NT2/D1 (cell line): ENCODE data around the gene AEBP1.

Experiments used
- DNase-seq: peaks from one replicate; pipeline ENCODE4 v3.0.0-alpha.2; 2011; ENCODE audit warnings: low read depth, low spot score
- H3K27me3 ChIP-seq: 2 replicates; pipeline ENCODE4 v1.6.0; 2011; ENCODE audit warnings: mild to moderate bottlenecking; ENCODE audit not compliant: insufficient read length, insufficient read depth
- H3K36me3 ChIP-seq: 2 replicates; pipeline ENCODE4 v1.6.1; 2011; ENCODE audit warnings: mild to moderate bottlenecking, low read length, mixed read lengths; ENCODE audit not compliant: insufficient read depth, insufficient read length
- H3K4me1 ChIP-seq: 2 replicates; pipeline ENCODE4 v1.5.1; 2011; ENCODE audit not compliant: insufficient read depth, insufficient read length
- H3K4me3 ChIP-seq: 2 replicates; pipeline ENCODE4 v1.5.1; 2011; ENCODE audit warnings: low read depth; ENCODE audit not compliant: insufficient read length
- H3K9ac ChIP-seq: 2 replicates; pipeline ENCODE4 v1.6.0; 2011; ENCODE audit warnings: low read depth; ENCODE audit not compliant: insufficient read length
- H3K9me3 ChIP-seq: 2 replicates; pipeline ENCODE4 v1.5.1; 2011; ENCODE audit warnings: mild to moderate bottlenecking, low read length; ENCODE audit not compliant: insufficient read depth
- SUZ12 ChIP-seq: IDR thresholded peaks from 2 replicates; pipeline ENCODE4 v1.6.1; 2011; ENCODE audit not compliant: insufficient read length, insufficient read depth; ENCODE audit errors: extremely low read depth
- YY1 ChIP-seq: IDR thresholded peaks from 2 replicates; pipeline ENCODE4 v1.6.1; 2011; ENCODE audit not compliant: insufficient read length, insufficient read depth
- ZNF274 ChIP-seq: IDR thresholded peaks from 2 replicates; pipeline ENCODE4 v1.6.1; 2011; ENCODE audit warnings: mild to moderate bottlenecking, low read depth, low read length

The AEBP1 gene

GRCh38 chr7:44081266-44081748, 22.8 kb upstream of the AEBP1 start:
- no peaks in the 10 kb centered on the region for H3K9me3 ChIP-seq
- peaks cover 12% of the 10 kb centered on the region for H3K27me3 ChIP-seq
- peaks cover 16% of the 10 kb centered on the region for H3K4me1 ChIP-seq
- peak overlapping the region; percentile 47 for H3K9ac ChIP-seq
- TF ChIP-seq YY1 (no peak), SUZ12 (no peak), ZNF274 (no peak)
- no peak for DNase-seq
- peak overlapping the region; percentile 93 for H3K4me3 ChIP-seq
- H3K36me3 ChIP-seq = peaks cover 45% of the 10 kb centered on the region

- Histone ChIP-seq H3K36me3 (peaks cover 31% of the 10 kb centered on the region), H3K4me3 (peak overlapping the region; percentile 45), H3K27me3 (peaks cover 12% of the 10 kb centered on the region), H3K9me3 (no peaks in the 10 kb centered on the region), H3K9ac (peak overlapping the region; percentile 47), H3K4me1 (peaks cover 16% of the 10 kb centered on the region)
- DNase-seq = peak; percentile 99
- TF ChIP-seq ZNF274 (no peak), YY1 (no peak), SUZ12 (no peak)
Measured at GRCh38 chr7:44082541-44083207, 21.5 kb upstream of the AEBP1 start.

- Histone ChIP-seq H3K4me3 (no peak overlapping the region), H3K9me3 (no peaks in the 10 kb centered on the region), H3K4me1 (peaks cover 18% of the 10 kb centered on the region), H3K9ac (no peak overlapping the region), H3K27me3 (peaks cover 12% of the 10 kb centered on the region), H3K36me3 (peaks cover 20% of the 10 kb centered on the region)
- no peak for DNase-seq
- no peak for TF ChIP-seq YY1
- TF ChIP-seq ZNF274 = no peak
- no peak for TF ChIP-seq SUZ12
Measured at GRCh38 chr7:44083796-44084195, 20.3 kb upstream of the AEBP1 start.

GRCh38 chr7:44084701-44085100, 19.4 kb upstream of the AEBP1 start:
- H3K36me3 ChIP-seq = peaks cover 11% of the 10 kb centered on the region
- peaks cover 18% of the 10 kb centered on the region for H3K4me1 ChIP-seq
- H3K4me3 ChIP-seq = no peak overlapping the region
- peaks cover 12% of the 10 kb centered on the region for H3K27me3 ChIP-seq
- DNase-seq = no peak
- no peak overlapping the region for H3K9ac ChIP-seq
- no peak for TF ChIP-seq SUZ12
- TF ChIP-seq ZNF274 = no peak
- no peak for TF ChIP-seq YY1
- H3K9me3 ChIP-seq = no peaks in the 10 kb centered on the region

- peaks cover 3% of the 10 kb centered on the region for H3K36me3 ChIP-seq
- H3K9ac ChIP-seq = no peak overlapping the region
- peaks cover 17% of the 10 kb centered on the region for H3K4me1 ChIP-seq
- TF ChIP-seq SUZ12 (no peak), ZNF274 (no peak)
- H3K4me3 ChIP-seq = no peak overlapping the region
- H3K27me3 ChIP-seq = peaks cover 12% of the 10 kb centered on the region
- no peaks in the 10 kb centered on the region for H3K9me3 ChIP-seq
- no peak for DNase-seq
Measured at GRCh38 chr7:44085546-44085945, 18.6 kb upstream of the AEBP1 start.

- Histone ChIP-seq H3K4me1 (peaks cover 13% of the 10 kb centered on the region), H3K4me3 (no peak overlapping the region), H3K27me3 (peaks cover 12% of the 10 kb centered on the region), H3K36me3 (no peaks in the 10 kb centered on the region), H3K9me3 (no peaks in the 10 kb centered on the region), H3K9ac (no peak overlapping the region)
- DNase-seq = no peak
- TF ChIP-seq ZNF274 = no peak
- TF ChIP-seq SUZ12 = no peak
- no peak for TF ChIP-seq YY1
Measured at GRCh38 chr7:44086627-44087026, 17.5 kb upstream of the AEBP1 start.

- DNase-seq = no peak
- peak overlapping the region; percentile 38 for H3K9ac ChIP-seq
- H3K9me3 ChIP-seq = no peaks in the 10 kb centered on the region
- no peak overlapping the region for H3K4me3 ChIP-seq
- no peaks in the 10 kb centered on the region for H3K36me3 ChIP-seq
- peaks cover 13% of the 10 kb centered on the region for H3K4me1 ChIP-seq
- no peak for TF ChIP-seq YY1
- TF ChIP-seq ZNF274 = no peak
- TF ChIP-seq SUZ12 = no peak
- H3K27me3 ChIP-seq = peaks cover 10% of the 10 kb centered on the region
Measured at GRCh38 chr7:44087911-44088838, 16.0 kb upstream of the AEBP1 start.
